Astrocyte of the cerebellum (primary cell): ENCODE data around the gene MARCO.

Experiments
- DNase-seq: peaks from one replicate; pipeline ENCODE4 v3.0.0-alpha.2; 2011; ENCODE audit warnings: low read depth
- H3K4me3 ChIP-seq: 2 replicates; pipeline ENCODE4 v1.5.1; 2011; ENCODE audit warnings: mild to moderate bottlenecking, low read depth, low read length, moderate library complexity
- in situ Hi-C: cut with HindIII; loops from 2 replicates; pipeline ENCODE4 v1.10.0; 2017; ENCODE audit warnings: low sequenced_read_pairs
- TF ChIP-seq, protein P1 (sequence below): IDR thresholded peaks from 2 replicates; pipeline ENCODE4 v1.5.1; 2012; ENCODE audit warnings: low read length, low read depth, moderate library complexity, mild to moderate bottlenecking; ENCODE audit errors: missing control alignments

The MARCO gene

DNA sequence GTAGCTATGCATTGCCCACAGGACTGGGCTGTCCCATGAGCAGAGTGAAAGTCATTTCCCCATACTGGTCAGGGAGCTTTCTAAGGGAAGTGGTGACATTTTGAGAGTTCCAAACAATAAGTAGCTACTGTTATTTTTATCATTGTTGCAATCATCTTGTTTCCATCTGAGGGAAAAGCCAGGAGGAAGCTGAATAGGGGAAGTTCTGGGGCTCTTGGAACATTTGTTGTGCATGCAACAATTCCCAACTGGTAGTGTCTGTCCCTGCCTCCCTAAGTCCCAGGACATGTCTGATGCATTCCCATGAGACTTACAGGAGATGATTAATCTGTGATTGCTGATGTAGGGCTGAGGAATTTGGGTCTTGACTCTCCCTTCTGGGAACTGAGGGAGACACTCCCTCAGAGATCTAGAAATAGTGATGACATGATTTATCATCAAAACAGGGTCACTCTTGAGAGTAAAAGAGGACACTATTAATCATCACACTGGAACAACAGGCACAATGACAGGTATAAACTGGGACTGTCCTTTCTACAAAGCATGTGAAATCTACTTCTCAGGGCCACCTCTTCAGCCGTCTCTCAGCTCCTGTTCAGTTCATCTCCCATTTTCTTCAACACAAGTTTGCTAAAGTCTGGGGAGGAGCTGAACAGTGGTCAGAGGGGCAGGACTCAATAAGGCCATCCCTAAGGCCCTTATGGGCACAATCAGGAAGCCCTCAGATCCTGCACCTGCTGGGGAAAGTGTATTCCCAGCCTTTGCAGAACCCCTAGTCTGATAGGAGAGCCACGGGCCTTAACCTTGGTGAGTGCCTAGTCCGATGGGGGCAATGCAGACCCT is 28.0 kb upstream of the MARCO start:
- in situ Hi-C loops = no loop called here
- DNase-seq = no peak
- TF ChIP-seq, protein P1, sequence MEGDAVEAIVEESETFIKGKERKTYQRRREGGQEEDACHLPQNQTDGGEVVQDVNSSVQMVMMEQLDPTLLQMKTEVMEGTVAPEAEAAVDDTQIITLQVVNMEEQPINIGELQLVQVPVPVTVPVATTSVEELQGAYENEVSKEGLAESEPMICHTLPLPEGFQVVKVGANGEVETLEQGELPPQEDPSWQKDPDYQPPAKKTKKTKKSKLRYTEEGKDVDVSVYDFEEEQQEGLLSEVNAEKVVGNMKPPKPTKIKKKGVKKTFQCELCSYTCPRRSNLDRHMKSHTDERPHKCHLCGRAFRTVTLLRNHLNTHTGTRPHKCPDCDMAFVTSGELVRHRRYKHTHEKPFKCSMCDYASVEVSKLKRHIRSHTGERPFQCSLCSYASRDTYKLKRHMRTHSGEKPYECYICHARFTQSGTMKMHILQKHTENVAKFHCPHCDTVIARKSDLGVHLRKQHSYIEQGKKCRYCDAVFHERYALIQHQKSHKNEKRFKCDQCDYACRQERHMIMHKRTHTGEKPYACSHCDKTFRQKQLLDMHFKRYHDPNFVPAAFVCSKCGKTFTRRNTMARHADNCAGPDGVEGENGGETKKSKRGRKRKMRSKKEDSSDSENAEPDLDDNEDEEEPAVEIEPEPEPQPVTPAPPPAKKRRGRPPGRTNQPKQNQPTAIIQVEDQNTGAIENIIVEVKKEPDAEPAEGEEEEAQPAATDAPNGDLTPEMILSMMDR = no peak
- no peak overlapping the region for H3K4me3 ChIP-seq

DNA sequence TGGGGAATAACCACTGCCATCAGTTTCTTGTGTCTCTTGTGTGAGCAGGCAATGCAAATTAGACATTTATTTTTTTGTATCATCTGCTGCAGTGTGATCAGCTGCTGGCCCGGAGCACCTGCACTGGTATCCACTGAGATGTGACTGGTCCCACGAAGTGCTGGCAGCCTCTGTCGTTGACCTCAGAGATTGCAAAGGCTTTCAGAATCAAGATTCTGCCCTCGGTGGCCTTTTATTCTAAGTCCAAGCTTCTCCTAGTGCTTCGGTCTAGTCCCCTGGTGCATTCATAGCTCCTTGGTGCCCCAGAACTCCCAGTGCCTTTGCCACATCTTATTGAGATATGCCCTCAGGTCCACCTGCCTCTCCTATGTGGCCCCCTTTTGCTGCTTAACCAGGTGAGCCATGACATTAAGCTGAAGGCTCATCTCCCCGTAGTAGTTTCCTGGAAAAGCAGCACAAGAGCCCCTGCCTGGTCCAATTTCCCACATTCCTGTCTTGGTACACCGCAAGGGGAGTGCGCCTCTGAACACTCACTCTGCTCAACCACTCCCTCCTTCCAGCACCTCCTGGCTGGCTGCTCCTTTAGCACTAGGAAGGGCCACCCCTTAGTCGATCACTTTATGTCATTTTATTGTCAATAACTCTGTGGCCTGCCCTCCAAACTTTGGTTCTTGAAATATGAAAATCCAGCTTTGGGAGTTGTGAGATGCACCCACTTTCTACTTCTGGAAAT is 27.1 kb upstream of the MARCO start:
- TF ChIP-seq, protein P1 = no peak
- in situ Hi-C loops = no loop called here
- DNase-seq = no peak
- no peak overlapping the region for H3K4me3 ChIP-seq

DNA sequence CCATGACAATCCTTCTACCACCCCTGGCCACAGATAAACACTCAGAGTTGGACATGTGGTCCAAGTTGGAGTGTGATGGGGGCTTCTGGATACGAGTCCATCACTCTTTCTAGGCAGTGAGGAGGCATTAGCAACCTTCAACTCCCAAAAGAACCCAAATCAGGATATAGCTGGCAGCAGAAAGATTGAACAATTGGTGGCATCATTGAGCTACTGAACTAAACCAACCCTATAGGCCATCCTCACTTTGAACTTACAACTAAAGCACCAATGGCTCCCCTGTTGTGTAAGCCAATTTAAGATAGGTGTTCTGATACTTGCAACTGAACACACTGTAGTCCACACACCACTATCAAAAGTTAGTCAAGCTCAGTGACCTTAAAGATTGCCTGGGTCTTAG is 24.0 kb upstream of the MARCO start:
- TF ChIP-seq, protein P1 = no peak
- in situ Hi-C loops = no loop called here
- DNase-seq = no peak
- H3K4me3 ChIP-seq = no peak overlapping the region

DNA sequence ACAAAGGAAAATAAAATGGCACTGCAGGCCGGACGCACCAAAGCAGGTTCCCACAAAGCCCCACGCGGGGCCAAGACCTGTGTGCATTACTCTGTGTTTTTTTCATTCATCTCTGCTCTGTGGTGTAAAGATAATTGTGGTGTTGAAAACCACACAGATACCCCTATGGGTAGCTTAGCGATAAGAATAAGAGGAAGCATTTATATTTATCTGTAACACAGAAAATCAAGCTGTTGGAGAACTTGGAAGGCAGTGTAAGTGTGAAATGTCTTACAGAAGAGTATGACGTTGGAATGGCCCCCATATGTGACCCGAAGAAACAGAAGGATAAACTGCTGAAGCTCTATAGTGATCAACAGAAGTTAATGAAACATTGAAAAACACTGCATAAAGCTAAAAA is 20.3 kb upstream of the MARCO start:
- H3K4me3 ChIP-seq = no peak overlapping the region
- in situ Hi-C loops = no loop called here
- TF ChIP-seq, protein P1 = no peak
- DNase-seq = no peak

DNA sequence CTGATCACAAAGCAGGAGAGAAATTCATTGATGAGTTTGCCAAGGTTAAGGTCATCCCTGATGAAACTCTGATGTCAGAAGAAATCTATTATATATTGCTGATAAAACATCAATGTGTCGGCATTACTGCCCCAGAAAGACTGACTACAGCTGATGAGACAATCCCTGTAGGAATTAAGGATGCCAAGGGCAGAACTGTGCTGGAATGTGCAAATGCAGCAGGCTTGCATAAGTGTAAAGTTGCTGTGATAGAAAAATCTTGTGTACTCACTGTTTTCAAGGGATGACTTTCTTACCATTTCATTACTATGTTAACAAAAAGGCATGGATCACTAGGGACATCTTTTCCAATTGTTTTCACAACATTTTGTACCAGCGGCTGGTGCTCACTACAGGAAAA is 19.7 kb upstream of the MARCO start:
- H3K4me3 ChIP-seq = no peak overlapping the region
- no peak for DNase-seq
- in situ Hi-C loops = no loop called here
- TF ChIP-seq, protein P1 = no peak

DNA sequence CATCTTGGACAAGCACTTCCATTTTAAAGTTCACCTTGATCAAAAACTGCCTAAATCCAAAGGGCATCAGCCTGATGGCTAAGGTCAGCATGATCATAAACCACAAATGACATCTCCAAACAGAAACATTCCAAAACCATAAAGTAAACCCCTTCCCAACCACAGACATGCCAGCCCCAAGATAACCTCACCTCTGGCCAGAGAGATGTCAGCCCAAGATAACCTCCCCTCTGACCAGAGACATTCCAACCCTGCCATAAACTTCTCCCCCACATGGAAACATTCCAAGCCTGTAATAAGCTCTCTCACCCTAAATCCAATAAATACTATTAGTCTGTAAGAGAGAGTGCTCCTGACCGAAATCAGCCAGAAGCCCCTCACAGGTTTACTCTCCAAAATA is 18.6 kb upstream of the MARCO start:
- in situ Hi-C loops = no loop called here
- no peak overlapping the region for H3K4me3 ChIP-seq
- DNase-seq = no peak
- TF ChIP-seq, protein P1 = no peak
